ENCODE results near the gene RANBP3.

RANBP3 gene

GRCh38 chr19:5893907-5894703 lies 83.8 kb downstream of the RANBP3 start:
- Histone ChIP-seq H3K4me3 (ENCODE audit: low read depth in 1 of 2, low read length in 1 of 2) (no peak overlapping the region), H3K27ac (no peak overlapping the region), H3K4me1 (ENCODE audit: control insufficient read depth in 1 of 2, insufficient read depth in 1 of 2, low read depth in 1 of 2, low read length in 1 of 2) (no peaks in the 10 kb centered on the region), H3K36me3 (peaks cover 34% of the 10 kb centered on the region), H3K9me3 (no peaks in the 10 kb centered on the region), H3K27me3 (peaks cover 37% of the 10 kb centered on the region)
- TF ChIP-seq CTCF (IDR thresholded peaks at IDR 0.05), result no peak

- Histone ChIP-seq H3K27me3 (peaks cover 40% of the 10 kb centered on the region), H3K9me3 (no peaks in the 10 kb centered on the region), H3K4me3 (ENCODE audit: low read depth in 1 of 2, low read length in 1 of 2) (no peak overlapping the region), H3K36me3 (peaks cover 34% of the 10 kb centered on the region), H3K27ac (no peak overlapping the region), H3K4me1 (ENCODE audit: control insufficient read depth in 1 of 2, insufficient read depth in 1 of 2, low read depth in 1 of 2, low read length in 1 of 2) (no peaks in the 10 kb centered on the region)
- TF ChIP-seq CTCF (IDR thresholded peaks at IDR 0.05), result no peak
Observed at GRCh38 chr19:5893296-5893903, 84.5 kb downstream of the RANBP3 start.

- peaks cover 34% of the 10 kb centered on the region for H3K36me3 ChIP-seq
- TF ChIP-seq CTCF (IDR thresholded peaks at IDR 0.05), result no peak
- no peaks in the 10 kb centered on the region for H3K9me3 ChIP-seq
- H3K4me1 ChIP-seq (ENCODE audit: control insufficient read depth in 1 of 2, insufficient read depth in 1 of 2, low read depth in 1 of 2, low read length in 1 of 2), result no peaks in the 10 kb centered on the region
- no peak overlapping the region for H3K27ac ChIP-seq
- no peak overlapping the region for H3K4me3 ChIP-seq (ENCODE audit: low read depth in 1 of 2, low read length in 1 of 2)
- H3K27me3 ChIP-seq, result peaks cover 41% of the 10 kb centered on the region
Observed at GRCh38 chr19:5892772-5893275, 85.1 kb downstream of the RANBP3 start.

- peaks cover 41% of the 10 kb centered on the region for H3K27me3 ChIP-seq
- peaks cover 34% of the 10 kb centered on the region for H3K36me3 ChIP-seq
- TF ChIP-seq CTCF (IDR thresholded peaks at IDR 0.05), result no peak
- no peak overlapping the region for H3K4me3 ChIP-seq (ENCODE audit: low read depth in 1 of 2, low read length in 1 of 2)
- H3K9me3 ChIP-seq, result no peaks in the 10 kb centered on the region
- H3K27ac ChIP-seq, result no peak overlapping the region
- H3K4me1 ChIP-seq (ENCODE audit: control insufficient read depth in 1 of 2, insufficient read depth in 1 of 2, low read depth in 1 of 2, low read length in 1 of 2), result no peaks in the 10 kb centered on the region
Observed at GRCh38 chr19:5891938-5892771, 85.8 kb downstream of the RANBP3 start.

GRCh38 chr19:5891572-5891937 lies 86.4 kb downstream of the RANBP3 start:
- no peak overlapping the region for H3K27ac ChIP-seq
- H3K9me3 ChIP-seq, result no peaks in the 10 kb centered on the region
- H3K4me3 ChIP-seq (ENCODE audit: low read depth in 1 of 2, low read length in 1 of 2), result no peak overlapping the region
- peaks cover 41% of the 10 kb centered on the region for H3K27me3 ChIP-seq
- no peak for TF ChIP-seq CTCF (IDR thresholded peaks at IDR 0.05)
- H3K4me1 ChIP-seq (ENCODE audit: control insufficient read depth in 1 of 2, insufficient read depth in 1 of 2, low read depth in 1 of 2, low read length in 1 of 2), result no peaks in the 10 kb centered on the region
- peaks cover 29% of the 10 kb centered on the region for H3K36me3 ChIP-seq
